HCT116 (cell line): ENCODE measurements around the gene VPS25.

Experiments
- EZH2 ChIP-seq: fragments of 200-600 bp; sonication (generic); IDR thresholded peaks from 2 replicates; pipeline ENCODE4 v1.6.1; 2017; ENCODE audit warnings: antibody characterized with exemption, mixed run types
- POLR2A ChIP-seq: IDR thresholded peaks from 2 replicates; pipeline ENCODE4 v1.7.0; 2011; ENCODE audit warnings: borderline replicate concordance; ENCODE audit not compliant: insufficient read depth, insufficient read length; ENCODE audit errors: extremely low read depth
- SIN3A ChIP-seq: IDR thresholded peaks from 2 replicates; pipeline ENCODE4 v1.6.1; 2012; ENCODE audit warnings: low read depth
- SRF ChIP-seq: IDR thresholded peaks from 2 replicates; pipeline ENCODE4 v1.6.1; 2012; ENCODE audit warnings: low read depth
- YY1 ChIP-seq: IDR thresholded peaks from 2 replicates; pipeline ENCODE4 v1.6.1; 2011; ENCODE audit warnings: low read length, low read depth, moderate library complexity, mild to moderate bottlenecking; ENCODE audit not compliant: insufficient replicate concordance; ENCODE audit errors: extremely low read depth
- ZNF274 ChIP-seq: fragments of 200-500 bp; sonication (Bioruptor generic); IDR thresholded peaks from 2 replicates; pipeline ENCODE4 v1.6.1; 2014; ENCODE audit warnings: mild to moderate bottlenecking, low read depth, low read length, inconsistent platforms
- TF ChIP-seq, protein P1 (sequence below), 3 experiments: fragments of 200-600 bp in 1 of 3; sonication (generic) in 1 of 3; IDR thresholded peaks in 2 of 3; conservative IDR thresholded peaks in 1 of 3; 2 replicates each; pipeline ENCODE4 v1.5.1; 2012 to 2017; ENCODE audit warnings: low read depth in 2 of 3, low read length in 2 of 3, antibody characterized with exemption in 1 of 3, borderline replicate concordance in 1 of 3, control low read depth in 1 of 3, mild to moderate bottlenecking in 1 of 3, mixed read lengths in 1 of 3, mixed run types in 1 of 3, moderate library complexity in 1 of 3; ENCODE audit not compliant: insufficient read depth in 1 of 3
- TF ChIP-seq, protein P2 (sequence below): IDR thresholded peaks from 2 replicates; pipeline ENCODE4 v1.6.1; 2012

DNA sequence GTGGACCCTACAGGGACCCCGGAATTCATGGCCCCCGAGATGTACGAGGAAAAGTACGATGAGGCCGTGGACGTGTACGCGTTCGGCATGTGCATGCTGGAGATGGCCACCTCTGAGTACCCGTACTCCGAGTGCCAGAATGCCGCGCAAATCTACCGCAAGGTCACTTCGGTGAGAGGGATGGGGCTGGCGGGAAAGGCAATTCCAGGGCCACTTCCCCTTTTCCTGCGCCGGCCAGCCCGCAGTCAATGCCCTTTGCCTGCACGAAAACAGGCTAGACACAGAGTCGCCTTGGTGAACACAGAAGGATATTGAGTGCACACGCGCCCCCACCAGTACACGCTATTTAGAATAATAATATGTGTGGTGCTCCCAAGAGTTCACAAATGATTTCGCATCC is 11.2 kb downstream of the VPS25 start:
- TF ChIP-seq, protein P1, sequence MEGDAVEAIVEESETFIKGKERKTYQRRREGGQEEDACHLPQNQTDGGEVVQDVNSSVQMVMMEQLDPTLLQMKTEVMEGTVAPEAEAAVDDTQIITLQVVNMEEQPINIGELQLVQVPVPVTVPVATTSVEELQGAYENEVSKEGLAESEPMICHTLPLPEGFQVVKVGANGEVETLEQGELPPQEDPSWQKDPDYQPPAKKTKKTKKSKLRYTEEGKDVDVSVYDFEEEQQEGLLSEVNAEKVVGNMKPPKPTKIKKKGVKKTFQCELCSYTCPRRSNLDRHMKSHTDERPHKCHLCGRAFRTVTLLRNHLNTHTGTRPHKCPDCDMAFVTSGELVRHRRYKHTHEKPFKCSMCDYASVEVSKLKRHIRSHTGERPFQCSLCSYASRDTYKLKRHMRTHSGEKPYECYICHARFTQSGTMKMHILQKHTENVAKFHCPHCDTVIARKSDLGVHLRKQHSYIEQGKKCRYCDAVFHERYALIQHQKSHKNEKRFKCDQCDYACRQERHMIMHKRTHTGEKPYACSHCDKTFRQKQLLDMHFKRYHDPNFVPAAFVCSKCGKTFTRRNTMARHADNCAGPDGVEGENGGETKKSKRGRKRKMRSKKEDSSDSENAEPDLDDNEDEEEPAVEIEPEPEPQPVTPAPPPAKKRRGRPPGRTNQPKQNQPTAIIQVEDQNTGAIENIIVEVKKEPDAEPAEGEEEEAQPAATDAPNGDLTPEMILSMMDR (IDR thresholded peaks at IDR 0.05 in 2 of 3, conservative IDR thresholded peaks at IDR 0.05 in 1 of 3; ENCODE audit: borderline replicate concordance in 1 of 3, insufficient read depth in 1 of 3, low read depth in 2 of 3, low read length in 2 of 3) = no peak
- no peak for TF ChIP-seq POLR2A
- no peak for TF ChIP-seq YY1
- TF ChIP-seq EZH2 = no peak
- TF ChIP-seq, protein P2, sequence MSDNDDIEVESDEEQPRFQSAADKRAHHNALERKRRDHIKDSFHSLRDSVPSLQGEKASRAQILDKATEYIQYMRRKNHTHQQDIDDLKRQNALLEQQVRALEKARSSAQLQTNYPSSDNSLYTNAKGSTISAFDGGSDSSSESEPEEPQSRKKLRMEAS = no peak
- no peak for TF ChIP-seq SRF
- no peak for TF ChIP-seq ZNF274
- no peak for TF ChIP-seq SIN3A
